ENCODE measurements around the gene FAM13A.

FAM13A gene

DNA sequence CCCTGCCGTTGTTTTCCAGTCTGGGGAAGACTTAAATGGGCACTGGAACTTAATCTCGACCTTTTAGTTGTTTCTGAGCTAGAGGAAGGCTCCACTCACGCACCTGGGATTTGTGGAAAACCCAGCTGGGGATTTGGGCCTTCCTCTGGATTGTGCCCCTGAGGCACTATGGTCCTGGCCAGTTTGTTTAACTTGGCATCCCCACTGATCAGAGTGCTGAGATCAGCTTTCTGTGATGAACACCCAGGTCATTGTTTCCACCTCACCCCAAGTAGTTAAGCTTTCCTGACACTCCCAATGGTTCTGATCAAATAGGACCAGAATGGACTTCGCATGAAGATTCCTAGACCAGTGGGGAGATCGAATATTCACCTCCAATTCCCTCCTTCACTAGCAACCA, 338.9 kb downstream of the FAM13A start:
- no peak for DNase-seq (ENCODE audit: low spot score)

DNA sequence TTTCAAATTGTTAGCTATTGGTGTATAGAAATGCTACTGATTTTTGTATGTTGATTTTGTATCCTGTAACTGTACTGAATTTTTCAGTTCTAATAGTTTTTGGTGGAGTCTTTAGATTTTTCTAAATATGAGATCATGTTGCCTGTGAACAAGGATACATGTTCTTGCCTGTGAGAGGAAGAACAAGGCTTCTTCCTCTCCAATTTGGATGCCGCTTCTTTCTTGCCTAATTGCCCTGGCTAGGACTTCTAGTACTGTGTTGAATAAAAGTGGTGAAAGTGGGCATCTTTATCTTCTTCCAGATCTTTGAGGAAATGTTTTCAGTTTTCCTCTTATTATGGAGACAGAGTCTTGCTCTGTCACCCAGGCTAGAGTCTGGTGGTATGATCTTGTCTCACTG, 343.2 kb downstream of the FAM13A start:
- DNase-seq (ENCODE audit: low spot score) = no peak

DNA sequence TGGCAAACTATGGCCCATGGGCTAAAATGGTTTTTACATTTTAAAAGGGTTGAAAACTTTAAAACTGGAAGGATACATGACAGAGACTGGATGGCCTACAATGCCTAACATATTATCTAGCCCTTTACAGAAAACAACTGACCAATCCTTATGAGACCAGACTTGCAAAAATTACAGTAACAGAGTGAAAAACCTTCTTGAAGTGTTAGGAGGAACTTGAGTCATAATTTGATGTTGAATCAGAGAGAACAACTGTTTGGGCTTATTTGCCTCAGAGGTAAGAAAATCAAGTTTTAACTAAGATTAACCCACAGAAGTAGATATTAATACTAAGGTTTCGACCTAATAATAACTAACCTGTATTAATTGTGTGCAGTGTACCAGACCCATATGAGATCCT, 347.0 kb downstream of the FAM13A start:
- no peak for DNase-seq (ENCODE audit: low spot score)

DNA sequence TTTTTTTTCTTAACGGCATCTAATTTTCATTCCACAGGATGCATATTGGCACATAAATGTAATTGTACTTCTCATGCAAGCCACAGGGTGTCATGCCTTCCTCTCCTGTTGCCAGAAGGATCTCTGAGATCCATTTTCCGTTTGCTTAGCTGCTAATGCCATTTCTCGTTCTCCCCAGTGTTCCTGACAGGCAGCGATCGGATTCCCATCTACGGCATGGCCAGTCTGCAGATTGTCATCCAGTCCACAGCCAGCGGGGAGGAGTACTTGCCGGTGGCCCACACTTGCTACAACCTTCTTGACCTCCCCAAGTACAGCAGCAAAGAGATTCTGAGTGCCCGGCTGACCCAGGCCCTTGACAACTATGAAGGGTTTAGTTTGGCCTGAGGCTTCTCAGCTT, 350.4 kb downstream of the FAM13A start:
- no peak for DNase-seq (ENCODE audit: low spot score)

DNA sequence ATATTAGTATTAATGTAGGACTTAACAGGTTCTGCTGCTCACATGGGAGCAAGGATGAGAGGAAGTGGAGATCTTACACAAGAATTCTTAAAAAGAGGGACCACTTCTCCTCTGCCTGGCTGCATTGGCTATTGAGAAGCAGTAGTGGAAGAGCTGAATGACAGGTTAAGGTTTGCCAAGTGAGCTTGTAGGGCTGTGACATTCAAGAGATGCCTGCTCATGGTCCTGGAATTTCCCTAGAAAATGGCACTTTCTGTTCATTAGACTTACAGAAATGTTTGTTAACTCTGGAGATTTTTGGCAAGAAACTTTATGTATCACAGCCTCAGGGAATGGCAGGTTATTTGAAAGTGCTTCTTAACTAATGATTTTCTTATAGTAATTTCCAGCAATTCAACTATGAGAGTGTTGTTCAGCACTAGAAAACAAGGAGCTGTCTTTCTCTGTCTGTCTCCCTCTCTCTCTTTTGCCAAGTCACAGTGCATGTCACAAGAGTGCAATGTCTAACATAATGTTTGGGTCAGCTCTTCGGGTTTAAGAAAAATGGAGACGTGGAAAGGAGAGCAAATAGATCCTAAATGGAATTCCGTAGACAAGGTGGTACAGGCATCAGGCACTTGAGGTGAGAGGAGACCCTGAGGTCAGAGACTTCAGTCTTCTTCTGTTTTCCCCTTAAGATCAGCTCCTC, 351.0 kb downstream of the FAM13A start:
- no peak for DNase-seq (ENCODE audit: low spot score)

DNA sequence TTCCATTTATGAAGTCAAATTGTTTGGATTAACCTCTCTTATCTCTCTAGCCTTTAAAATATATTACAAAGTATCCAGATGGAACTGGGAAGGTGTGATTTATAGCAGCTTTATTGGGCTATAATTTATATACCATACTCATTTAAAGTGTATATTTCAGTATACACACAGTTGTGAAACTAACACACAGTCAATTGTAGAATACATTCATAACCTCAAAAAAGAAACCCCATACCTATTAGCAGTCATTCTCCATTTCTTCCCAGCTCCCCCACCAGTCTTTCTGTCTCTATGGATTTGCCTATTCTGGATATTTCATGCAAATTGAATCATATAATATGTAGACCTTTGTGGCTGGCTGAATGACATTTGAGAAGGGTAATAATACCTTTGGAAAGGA, 351.8 kb downstream of the FAM13A start:
- no peak for DNase-seq (ENCODE audit: low spot score)

DNA sequence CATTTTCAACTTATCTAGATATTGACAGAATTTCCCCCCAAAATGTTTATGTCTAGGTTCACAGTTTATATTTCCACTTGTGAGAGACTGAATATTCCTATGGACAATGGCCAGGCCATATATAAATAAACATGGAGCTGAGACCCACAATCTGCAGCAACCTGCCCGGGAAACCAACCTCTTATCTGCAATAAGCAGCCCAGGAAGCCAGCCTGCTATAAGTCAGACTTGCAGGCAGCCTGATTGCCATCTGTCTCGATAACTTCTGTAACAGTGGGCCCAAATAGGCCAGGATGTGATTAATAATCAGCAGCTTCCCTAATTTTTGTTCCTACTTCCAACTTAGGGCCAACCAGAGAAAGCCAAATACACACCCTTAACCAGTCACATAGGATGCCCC, 354.2 kb downstream of the FAM13A start:
- DNase-seq (ENCODE audit: low spot score) = no peak

DNA sequence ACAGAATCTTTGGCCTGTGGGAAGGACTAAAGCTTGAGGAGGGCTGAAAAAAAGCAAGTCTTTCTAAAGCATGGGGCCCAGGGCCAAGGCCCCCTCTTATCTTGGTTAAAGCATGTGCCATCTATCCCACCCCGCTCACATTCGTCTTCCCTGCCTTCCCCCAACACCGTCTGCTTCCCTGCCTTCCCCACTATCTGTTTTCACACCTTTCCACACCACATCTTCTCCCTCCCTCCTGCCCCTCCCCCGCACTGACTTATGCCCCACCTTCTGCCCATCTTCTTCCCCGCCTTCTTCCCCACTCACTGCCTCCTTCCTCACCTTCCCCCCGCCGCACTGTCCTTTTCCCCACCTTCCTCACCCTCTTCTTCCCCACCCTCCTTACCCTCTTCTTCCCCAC, 358.5 kb downstream of the FAM13A start:
- DNase-seq (ENCODE audit: low spot score) = no peak

DNA sequence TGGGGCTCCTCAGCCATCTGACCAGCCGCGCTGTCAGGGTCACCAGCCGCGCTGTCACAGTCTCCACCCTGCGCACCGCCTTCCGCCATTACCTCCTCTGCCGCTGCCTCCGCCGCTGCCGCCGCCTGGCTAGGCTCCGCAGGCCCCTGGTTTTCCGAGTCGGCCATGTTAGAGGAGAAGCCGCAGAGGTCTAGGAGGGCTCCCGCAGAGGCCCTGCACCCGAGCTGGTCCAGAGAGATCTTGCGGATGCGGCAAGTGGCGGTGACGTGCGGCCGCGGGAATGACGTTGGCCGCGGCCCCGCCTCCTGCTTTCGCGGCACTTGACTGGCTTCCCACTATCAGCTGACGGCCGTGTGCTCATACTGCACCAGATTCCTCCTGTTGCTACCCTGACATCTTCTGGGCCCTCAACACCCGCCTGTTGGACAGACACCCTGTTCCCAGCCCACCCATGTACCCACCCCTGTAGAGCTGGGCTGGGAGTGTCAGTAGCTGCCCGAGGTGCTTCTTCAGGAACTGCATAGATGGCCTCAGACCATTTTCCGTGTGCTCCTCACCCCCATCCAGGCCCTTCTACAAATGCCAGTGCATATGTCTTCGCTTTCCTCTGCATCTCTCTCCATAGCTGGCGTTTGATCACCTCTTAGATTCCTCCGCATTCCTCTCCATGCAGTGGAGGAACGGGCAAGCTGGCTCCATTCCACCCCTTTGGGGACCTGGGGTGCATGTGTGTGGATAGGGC, 359.2 kb downstream of the FAM13A start, which contains the start of gene NAP1L5:
TSS of gene NAP1L5 (minus strand) at position 242 of the 742 bp plus-strand sequence. CDS start at position 167, 75 bp downstream.
- DNase-seq (ENCODE audit: low spot score) = peak; percentile 61

DNA sequence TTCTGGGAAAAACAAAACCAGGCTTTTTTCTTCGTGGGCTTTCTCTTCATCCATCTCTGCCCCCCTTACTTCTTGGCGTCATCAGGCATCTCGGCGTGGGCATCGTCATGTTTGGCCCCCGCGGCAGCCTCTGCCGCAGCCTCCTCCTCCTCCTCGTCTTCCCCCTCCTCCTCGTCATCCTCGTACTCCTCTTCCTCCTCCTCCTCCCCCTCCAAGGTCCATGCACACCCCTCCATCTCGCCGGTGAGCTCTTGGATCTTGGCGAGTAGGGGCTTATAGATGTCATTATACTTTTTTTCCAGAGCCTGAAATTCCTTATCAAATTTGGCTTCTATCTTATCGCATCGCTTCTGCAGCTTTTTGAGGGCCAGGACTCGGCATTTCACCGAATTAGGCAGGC, 359.8 kb downstream of the FAM13A start:
- no peak for DNase-seq (ENCODE audit: low spot score)

DNA sequence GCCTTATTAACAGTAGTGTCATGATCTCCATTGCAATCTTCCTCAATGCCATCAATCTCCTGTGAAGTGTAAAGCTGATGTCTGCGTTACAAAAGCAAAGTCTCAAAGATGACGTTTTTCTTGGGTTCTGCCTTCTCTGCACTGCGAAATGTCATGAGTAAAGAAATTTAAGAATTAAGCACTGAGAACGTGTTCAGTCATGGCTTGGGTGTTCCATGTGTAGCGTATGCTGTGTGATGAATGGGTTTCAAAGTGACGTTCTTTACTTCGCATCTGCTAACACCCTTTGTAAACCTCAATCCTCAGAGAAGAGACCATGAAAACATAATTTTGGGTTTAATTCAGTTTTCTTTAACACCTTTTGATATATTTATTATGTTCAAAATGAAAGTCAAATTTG, 360.4 kb downstream of the FAM13A start:
- DNase-seq (ENCODE audit: low spot score) = no peak

DNA sequence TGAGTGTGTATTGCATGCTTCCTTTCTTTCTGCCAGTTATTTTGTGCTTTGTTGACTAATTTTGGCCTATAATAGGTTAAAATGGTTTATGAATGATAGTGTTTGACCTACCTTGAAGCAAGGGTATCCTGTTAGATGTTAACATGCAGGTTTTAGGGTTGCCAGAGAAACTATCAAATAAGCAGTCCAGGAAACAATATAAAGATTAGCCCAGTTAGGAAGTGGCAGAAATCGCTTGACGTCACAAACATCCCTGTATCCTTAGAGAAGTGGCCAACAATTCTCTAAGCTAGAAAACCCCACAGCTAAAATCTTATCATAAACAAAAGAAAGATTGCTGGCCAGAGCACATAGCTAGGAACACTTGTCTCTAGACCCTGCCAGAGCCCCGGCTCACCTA, 363.2 kb downstream of the FAM13A start:
- no peak for DNase-seq (ENCODE audit: low spot score)

DNA sequence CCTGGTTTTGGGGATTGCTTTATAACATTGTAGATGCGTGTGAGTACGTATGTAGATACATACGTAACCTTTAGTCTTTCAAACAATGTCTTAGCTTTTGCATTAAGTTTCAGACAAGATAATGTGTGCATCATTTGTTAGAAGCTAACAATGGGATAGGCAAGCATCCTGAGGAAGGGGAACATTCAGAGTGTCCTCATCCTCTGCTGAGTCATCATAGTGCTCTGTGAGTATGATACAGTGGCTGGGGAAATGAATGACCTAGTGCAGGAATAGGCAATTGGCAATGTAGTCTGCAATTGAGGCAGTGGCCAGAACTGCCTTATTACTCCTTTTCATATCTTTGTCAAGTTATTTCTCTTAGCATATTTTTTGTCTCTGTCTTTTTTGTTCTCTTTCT, 366.6 kb downstream of the FAM13A start:
- DNase-seq (ENCODE audit: low spot score) = no peak

DNA sequence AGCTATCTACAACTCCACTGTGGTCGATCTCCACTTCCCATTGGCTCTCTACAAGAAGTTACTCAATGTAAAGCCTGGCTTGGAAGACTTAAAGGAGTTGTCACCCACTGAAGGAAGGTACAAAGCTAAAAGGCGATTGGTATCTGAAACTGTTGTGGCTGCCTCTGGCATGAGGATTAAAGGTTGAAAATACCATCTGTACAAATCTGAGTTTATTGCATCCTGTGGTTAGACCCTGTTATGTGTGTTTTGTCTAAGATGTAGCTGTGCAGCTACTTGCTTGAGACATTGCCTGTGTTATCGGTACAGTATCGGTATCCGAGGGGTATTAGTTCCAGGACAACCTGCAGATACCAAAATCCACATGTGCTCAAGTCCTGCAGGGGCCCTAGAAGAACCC, 375.8 kb downstream of the FAM13A start:
- no peak for DNase-seq (ENCODE audit: low spot score)

Data from CD4-positive, alpha-beta T cell treated with Interleukin-6 at 100 ng/mL for 8 hours (primary cell).